Measurements from ENCODE around the gene HIPK2. TPM values are rescaled to one million over a fixed set of nuclear protein-coding genes. Genes with fewer than 3 reads are reported as not detected.

HIPK2 gene
- total RNA-seq, 2 experiments from 2014 or later, result 6.2 to 7.9 TPM

DNA sequence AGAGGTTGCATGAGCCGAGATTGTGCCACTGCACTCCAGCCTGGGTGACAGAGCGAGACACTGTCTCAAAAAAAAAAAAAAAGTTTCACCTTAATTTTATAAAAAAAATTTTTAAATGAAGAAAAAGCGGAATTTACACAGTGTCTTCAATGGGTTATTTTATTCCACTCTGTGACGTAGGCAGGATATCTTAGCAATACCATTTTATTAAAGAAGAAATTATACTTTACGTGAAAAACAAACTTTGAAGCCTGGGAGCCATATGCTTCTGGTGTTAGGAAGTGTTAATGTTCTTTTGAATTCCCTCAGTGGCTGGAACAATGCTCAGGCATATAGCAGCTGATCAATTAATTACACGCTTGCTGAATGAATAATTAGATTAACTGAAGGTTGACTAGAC lies 176.6 kb downstream of the HIPK2 start:
- DNase-seq (ENCODE audit: low spot score), result no peak
- ChIA-PET CTCF (ENCODE audit: unreplicated experiment) (no interaction called here), POLR2A (interaction anchor here (0.6 to 1.0 kb wide), 9 partner anchors 10 to 634 kb away, joined by 3 to 8 read pairs (median 4); no protein-coding TSS in a partner anchor)
- no peak overlapping the region for H3K4me2 ChIP-seq (ENCODE audit: low read length)
- H3K79me2 ChIP-seq (ENCODE audit: insufficient read depth, low read depth, low read length), result no peaks in the 10 kb centered on the region
- no peaks in the 10 kb centered on the region for H4K20me1 ChIP-seq (ENCODE audit: insufficient read depth, low read length)
- H3K4me3 ChIP-seq (ENCODE audit: low read depth, low read length, poor library complexity, severe bottlenecking), result no peak overlapping the region
- no peak overlapping the region for H3K27ac ChIP-seq (ENCODE audit: low read depth, low read length, poor library complexity, severe bottlenecking)
- intact Hi-C loops (cut with micrococcal nuclease; ENCODE audit: unreplicated experiment), result no loop called here
- H2AFZ ChIP-seq (ENCODE audit: low read length), result no peak overlapping the region
- H3K9me2 ChIP-seq (ENCODE audit: insufficient read depth, low read length), result no peaks in the 10 kb centered on the region
- no peaks in the 10 kb centered on the region for H3K4me1 ChIP-seq (ENCODE audit: insufficient read depth, low read length, poor library complexity, severe bottlenecking)
- H3K9me3 ChIP-seq (ENCODE audit: low read length), result no peaks in the 10 kb centered on the region
- no peaks in the 10 kb centered on the region for H3K36me3 ChIP-seq (ENCODE audit: insufficient read depth, low read length)
- TF ChIP-seq, protein P1, sequence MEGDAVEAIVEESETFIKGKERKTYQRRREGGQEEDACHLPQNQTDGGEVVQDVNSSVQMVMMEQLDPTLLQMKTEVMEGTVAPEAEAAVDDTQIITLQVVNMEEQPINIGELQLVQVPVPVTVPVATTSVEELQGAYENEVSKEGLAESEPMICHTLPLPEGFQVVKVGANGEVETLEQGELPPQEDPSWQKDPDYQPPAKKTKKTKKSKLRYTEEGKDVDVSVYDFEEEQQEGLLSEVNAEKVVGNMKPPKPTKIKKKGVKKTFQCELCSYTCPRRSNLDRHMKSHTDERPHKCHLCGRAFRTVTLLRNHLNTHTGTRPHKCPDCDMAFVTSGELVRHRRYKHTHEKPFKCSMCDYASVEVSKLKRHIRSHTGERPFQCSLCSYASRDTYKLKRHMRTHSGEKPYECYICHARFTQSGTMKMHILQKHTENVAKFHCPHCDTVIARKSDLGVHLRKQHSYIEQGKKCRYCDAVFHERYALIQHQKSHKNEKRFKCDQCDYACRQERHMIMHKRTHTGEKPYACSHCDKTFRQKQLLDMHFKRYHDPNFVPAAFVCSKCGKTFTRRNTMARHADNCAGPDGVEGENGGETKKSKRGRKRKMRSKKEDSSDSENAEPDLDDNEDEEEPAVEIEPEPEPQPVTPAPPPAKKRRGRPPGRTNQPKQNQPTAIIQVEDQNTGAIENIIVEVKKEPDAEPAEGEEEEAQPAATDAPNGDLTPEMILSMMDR (conservative IDR thresholded peaks at IDR 0.05; ENCODE audit: low read length), result no peak
- no peak for TF ChIP-seq EZH2phosphoT487 (IDR thresholded peaks at IDR 0.05; ENCODE audit: borderline replicate concordance, low read depth, low read length)
- BruUV-seq (replicated peaks), result no TSS peak

DNA sequence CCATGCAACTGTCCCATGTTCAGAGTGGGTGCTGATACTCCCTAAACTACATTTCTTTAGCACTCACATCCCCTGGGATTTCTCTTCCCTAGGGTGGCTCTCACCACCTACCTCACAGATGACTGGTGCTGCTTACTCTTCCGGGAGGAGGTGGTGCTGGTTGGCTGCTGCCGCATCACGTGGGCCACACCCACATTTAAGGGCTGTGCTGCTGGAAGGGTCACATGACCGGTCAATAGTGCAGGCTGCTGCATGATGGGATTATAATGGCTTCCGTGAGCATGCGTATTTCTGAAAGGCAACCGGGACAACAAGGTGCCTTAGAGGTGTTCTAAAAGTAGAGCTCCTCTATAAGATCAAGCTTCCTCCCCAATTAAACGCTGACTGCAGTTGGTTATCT lies 177.5 kb downstream of the HIPK2 start:
- DNase-seq (ENCODE audit: low spot score), result no peak
- no TSS peak for BruUV-seq (replicated peaks)
- Histone ChIP-seq H3K9me2 (ENCODE audit: insufficient read depth, low read length) (no peaks in the 10 kb centered on the region), H3K36me3 (ENCODE audit: insufficient read depth, low read length) (no peaks in the 10 kb centered on the region), H3K79me2 (ENCODE audit: insufficient read depth, low read depth, low read length) (no peaks in the 10 kb centered on the region), H4K20me1 (ENCODE audit: insufficient read depth, low read length) (no peaks in the 10 kb centered on the region), H3K4me1 (ENCODE audit: insufficient read depth, low read length, poor library complexity, severe bottlenecking) (no peaks in the 10 kb centered on the region), H2AFZ (ENCODE audit: low read length) (no peak overlapping the region), H3K27ac (ENCODE audit: low read depth, low read length, poor library complexity, severe bottlenecking) (no peak overlapping the region), H3K4me3 (ENCODE audit: low read depth, low read length, poor library complexity, severe bottlenecking) (no peak overlapping the region), H3K4me2 (ENCODE audit: low read length) (no peak overlapping the region), H3K9me3 (ENCODE audit: low read length) (no peaks in the 10 kb centered on the region)
- TF ChIP-seq, protein P1 (conservative IDR thresholded peaks at IDR 0.05; ENCODE audit: low read length), result no peak
- no peak for TF ChIP-seq EZH2phosphoT487 (IDR thresholded peaks at IDR 0.05; ENCODE audit: borderline replicate concordance, low read depth, low read length)
- intact Hi-C loops (cut with micrococcal nuclease; ENCODE audit: unreplicated experiment), result no loop called here
- POLR2A ChIA-PET, result no interaction called here
- CTCF ChIA-PET (ENCODE audit: unreplicated experiment), result no interaction called here

DNA sequence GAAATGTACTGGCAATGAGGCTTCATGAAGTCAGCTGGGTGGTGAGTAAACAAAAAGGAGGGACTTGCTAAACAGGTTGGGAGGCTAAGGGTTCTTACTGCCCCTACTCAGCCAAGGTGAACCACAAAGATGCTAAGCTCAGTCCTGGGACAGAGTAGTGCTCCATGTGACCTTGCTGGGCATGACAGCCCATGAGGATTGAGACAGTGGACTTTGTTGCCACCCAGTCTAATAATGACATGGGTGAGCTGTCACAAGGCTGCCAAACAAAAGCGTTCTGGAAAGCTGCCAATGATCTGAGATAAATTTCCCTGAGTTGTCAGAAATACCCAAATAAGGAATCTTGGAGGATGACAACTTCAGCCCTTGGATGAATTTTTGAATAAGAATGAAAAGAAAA lies 179.2 kb downstream of the HIPK2 start:
- H4K20me1 ChIP-seq (ENCODE audit: insufficient read depth, low read length), result no peaks in the 10 kb centered on the region
- H3K9me2 ChIP-seq (ENCODE audit: insufficient read depth, low read length), result no peaks in the 10 kb centered on the region
- no peaks in the 10 kb centered on the region for H3K4me1 ChIP-seq (ENCODE audit: insufficient read depth, low read length, poor library complexity, severe bottlenecking)
- intact Hi-C loops (cut with micrococcal nuclease; ENCODE audit: unreplicated experiment), result no loop called here
- TF ChIP-seq EZH2phosphoT487 (IDR thresholded peaks at IDR 0.05; ENCODE audit: borderline replicate concordance, low read depth, low read length), result no peak
- TF ChIP-seq, protein P1 (conservative IDR thresholded peaks at IDR 0.05; ENCODE audit: low read length), result no peak
- no TSS peak for BruUV-seq (replicated peaks)
- H3K79me2 ChIP-seq (ENCODE audit: insufficient read depth, low read depth, low read length), result no peaks in the 10 kb centered on the region
- H3K4me2 ChIP-seq (ENCODE audit: low read length), result no peak overlapping the region
- H3K4me3 ChIP-seq (ENCODE audit: low read depth, low read length, poor library complexity, severe bottlenecking), result no peak overlapping the region
- no peak for DNase-seq (ENCODE audit: low spot score)
- ChIA-PET CTCF (ENCODE audit: unreplicated experiment) (interaction anchor here (0.6 kb wide), 1 partner anchor 20 kb away, joined by 3 read pairs; no protein-coding TSS in a partner anchor), POLR2A (interaction anchor here (1.1 kb wide), 1 partner anchor 9 kb away, joined by 3 read pairs; no protein-coding TSS in a partner anchor)
- no peak overlapping the region for H3K27ac ChIP-seq (ENCODE audit: low read depth, low read length, poor library complexity, severe bottlenecking)
- H2AFZ ChIP-seq (ENCODE audit: low read length), result no peak overlapping the region
- H3K36me3 ChIP-seq (ENCODE audit: insufficient read depth, low read length), result no peaks in the 10 kb centered on the region
- no peaks in the 10 kb centered on the region for H3K9me3 ChIP-seq (ENCODE audit: low read length)
